K562 (cell line): ENCODE results near the gene TBX6. TPM values are rescaled to one million over a fixed set of nuclear protein-coding genes. Genes with fewer than 3 reads are reported as not detected.
A peak's percentile ranks its signal among the peaks of the same experiment; 100 is the strongest.

Source experiments
- ATAC-seq: fragments of 200-7000 bp; cut with Tn5 transposase; 3 replicates; pipeline ENCODE4 v1.9.1; 2020; ENCODE audit warnings: moderate library complexity
- BruUV-seq: library from RNA; stranded (reverse); fragments of 400-500 nt; replicated peaks from 2 replicates; lab custom pipeline; 2021; lab: Mats Ljungman, UMichigan
- CTCF ChIA-PET: fragments of 300-600 bp; formaldehyde crosslinking; extraction: SDS; loops from one replicate; lab custom pipeline; 2021; ENCODE audit warnings: low intra/inter-chr PET ratio; lab: Yijun Ruan, JAX
- POLR2A ChIA-PET: fragments of 300-600, 350-650 bp; sonication (Branson Sonifier 250); formaldehyde crosslinking; extraction: SDS; loops from one replicate; lab custom pipeline; 2021; ENCODE audit warnings: antibody characterized with exemption, inconsistent platforms; lab: Yijun Ruan, JAX
- DNase-seq, 4 experiments: peaks; one replicate each; pipeline versions ENCODE4 v3.0.0 to v3.0.0-alpha.2; 2011 to 2018; ENCODE audit warnings: low spot score in 3 of 4, mixed read lengths in 3 of 4; ENCODE audit errors: extremely low read depth in 1 of 4
- FAIRE-seq: peaks from 2 replicates; lab custom pipeline; 2011; peaks lifted over from hg19 to GRCh38; lab: Jason Lieb, UNC
- H2AFZ ChIP-seq: 2 replicates; pipeline ENCODE4 v1.6.0; 2011; ENCODE audit warnings: low read depth, low read length, control low read depth, inconsistent platforms
- H3K27ac ChIP-seq: fragments of 200-600 bp; 3 replicates; pipeline ENCODE4 v1.8.0; 2011; ENCODE audit warnings: low read depth, mild to moderate bottlenecking, control low read depth, inconsistent platforms, low read length, moderate library complexity, mixed read lengths; ENCODE audit errors: extremely low read depth
- H3K27me3 ChIP-seq, 2 experiments: fragments of 300-600 bp in 1 of 2; 2 replicates in 1 of 2; 3 replicates in 1 of 2; pipeline versions ENCODE4 v1.6.0 to v1.8.0; 2011; ENCODE audit warnings: inconsistent platforms in 2 of 2, low read length in 2 of 2, mild to moderate bottlenecking in 1 of 2, mixed read lengths in 1 of 2, moderate library complexity in 1 of 2; ENCODE audit not compliant: control insufficient read depth in 2 of 2, insufficient read depth in 2 of 2
- H3K36me3 ChIP-seq: fragments of 300-600 bp; 3 replicates; pipeline ENCODE4 v1.8.0; 2011; ENCODE audit warnings: mild to moderate bottlenecking, low read length, inconsistent platforms; ENCODE audit not compliant: control insufficient read depth, insufficient read depth
- H3K4me1 ChIP-seq, 2 experiments: fragments of 200-600 bp in 1 of 2; replicated peaks in 1 of 2; 2 replicates in 1 of 2; 3 replicates in 1 of 2; pipeline versions ENCODE4 v1.5.1 to v1.8.0; 2011; ENCODE audit warnings: inconsistent platforms in 2 of 2, low read length in 2 of 2, mild to moderate bottlenecking in 1 of 2, mixed read lengths in 1 of 2, moderate library complexity in 1 of 2; ENCODE audit not compliant: control insufficient read depth in 2 of 2, insufficient read depth in 2 of 2
- H3K4me2 ChIP-seq: 2 replicates; pipeline ENCODE4 v1.6.1; 2011; ENCODE audit warnings: low read length, control low read depth, inconsistent platforms, mixed read lengths; ENCODE audit not compliant: insufficient read depth
- H3K4me3 ChIP-seq: fragments of 200-600 bp; sonication (generic), shearing (Covaris generic); 2 replicates; pipeline ENCODE4 v1.5.1; 2016; ENCODE audit warnings: control low read depth, inconsistent platforms
- H3K79me2 ChIP-seq: fragments of 200-600 bp; 3 replicates; pipeline ENCODE4 v1.8.0; 2011; ENCODE audit warnings: low read length, inconsistent platforms; ENCODE audit not compliant: control insufficient read depth, insufficient read depth
- H3K9ac ChIP-seq, 2 experiments: 2 replicates each; pipeline versions ENCODE4 v1.6.0 to v1.6.1; 2011; ENCODE audit warnings: low read depth in 2 of 2, low read length in 2 of 2, control low read depth in 1 of 2, inconsistent platforms in 1 of 2, mild to moderate bottlenecking in 1 of 2, mixed read lengths in 1 of 2; ENCODE audit not compliant: insufficient read depth in 1 of 2
- H3K9me1 ChIP-seq: one replicate; pipeline ENCODE4 v1.6.0; 2011; ENCODE audit warnings: inconsistent platforms, mild to moderate bottlenecking, low read length, moderate library complexity; ENCODE audit not compliant: control insufficient read depth, insufficient read depth
- H3K9me3 ChIP-seq: replicated peaks from 2 replicates; pipeline ENCODE4 v1.5.1; 2011; ENCODE audit warnings: low read depth, low read length, inconsistent platforms; ENCODE audit not compliant: control insufficient read depth, insufficient read depth
- H4K20me1 ChIP-seq: replicated peaks from 2 replicates; pipeline ENCODE4 v1.6.1; 2011; ENCODE audit warnings: low read length, inconsistent platforms, mixed read lengths; ENCODE audit not compliant: control insufficient read depth, insufficient read depth
- BCOR ChIP-seq: fragments of 450-650 bp; IDR thresholded peaks from 2 replicates; pipeline ENCODE4 v1.6.1; 2016
- CBX5 ChIP-seq: IDR thresholded peaks from 2 replicates; pipeline ENCODE4 v1.6.1; 2014; ENCODE audit warnings: low read depth, borderline replicate concordance
- CCNT2 ChIP-seq: IDR thresholded peaks from 2 replicates; pipeline ENCODE4 v1.6.1; 2011; ENCODE audit warnings: borderline replicate concordance, low read depth, mild to moderate bottlenecking, moderate library complexity, mixed read lengths, low read length; ENCODE audit not compliant: insufficient read length; ENCODE audit errors: extremely low read depth
- EGR1 ChIP-seq: fragments of 450-650 bp; conservative IDR thresholded peaks from 2 replicates; pipeline ENCODE4 v1.6.1; 2017; ENCODE audit warnings: mild to moderate bottlenecking
- EWSR1 ChIP-seq: fragments of 450-650 bp; IDR thresholded peaks from 2 replicates; pipeline ENCODE4 v1.6.1; 2018; ENCODE audit warnings: borderline replicate concordance, mild to moderate bottlenecking, low read depth, moderate library complexity; ENCODE audit not compliant: partially characterized antibody
- FOSL1 ChIP-seq: fragments of 200-800 bp; sonication (Bioruptor generic); conservative IDR thresholded peaks from 2 replicates; pipeline ENCODE4 v1.6.1; 2016; ENCODE audit warnings: missing genetic modification characterization, missing compliant biosample characterization
- ILF3 ChIP-seq: fragments of 450-650 bp; IDR thresholded peaks from 2 replicates; pipeline ENCODE4 v1.6.1; 2018; ENCODE audit warnings: antibody characterized with exemption, mild to moderate bottlenecking, moderate library complexity, borderline replicate concordance
- KAT7 ChIP-seq: sonication (generic); formaldehyde crosslinking; IDR thresholded peaks from 2 replicates; pipeline ENCODE4 v1.8.0; 2022; ENCODE audit warnings: missing genetic modification reagents, mild to moderate bottlenecking, borderline replicate concordance
- KDM5B ChIP-seq: fragments of 200-600 bp; sonication (generic); IDR thresholded peaks from 2 replicates; pipeline ENCODE4 v1.6.1; 2012; ENCODE audit warnings: low read depth, mild to moderate bottlenecking, moderate library complexity, low read length, control low read depth, inconsistent platforms; ENCODE audit not compliant: insufficient replicate concordance
- MNT ChIP-seq, 2 experiments: fragments of 450-650 bp; conservative IDR thresholded peaks; 2 replicates each; pipeline ENCODE4 v1.6.1; 2017; ENCODE audit warnings: mild to moderate bottlenecking in 2 of 2, moderate library complexity in 2 of 2
- PCBP2 ChIP-seq: fragments of 200-400 bp; formaldehyde crosslinking; IDR thresholded peaks from 2 replicates; pipeline ENCODE4 v1.6.1; 2018; ENCODE audit warnings: low read length, low read depth, mild to moderate bottlenecking, moderate library complexity; ENCODE audit not compliant: poor library complexity, severe bottlenecking
- PHF8 ChIP-seq: fragments of 200-600 bp; sonication (generic); IDR thresholded peaks from 2 replicates; pipeline ENCODE4 v1.6.1; 2012; ENCODE audit warnings: mixed run types, mild to moderate bottlenecking, inconsistent platforms, low read length, moderate library complexity, borderline replicate concordance
- POLR3G ChIP-seq: IDR thresholded peaks from 2 replicates; pipeline ENCODE4 v1.6.1; 2011; ENCODE audit not compliant: insufficient read length, insufficient replicate concordance; ENCODE audit errors: extremely low read depth
- TRIM24 ChIP-seq, 2 experiments: fragments of 450-650 bp; IDR thresholded peaks; 2 replicates each; pipeline ENCODE4 v1.6.1; 2016
- XRCC5 ChIP-seq: fragments of 200-400 bp; formaldehyde crosslinking; IDR thresholded peaks from 2 replicates; pipeline ENCODE4 v1.6.1; 2017; ENCODE audit warnings: low read depth, mild to moderate bottlenecking, low read length
- ZFX ChIP-seq: sonication (generic); formaldehyde crosslinking; IDR thresholded peaks from 2 replicates; pipeline ENCODE4 v1.8.0; 2022; ENCODE audit warnings: mild to moderate bottlenecking, missing genetic modification reagents, moderate library complexity
- ZNF24 ChIP-seq: fragments of 450-650 bp; IDR thresholded peaks from 2 replicates; pipeline ENCODE4 v1.6.1; 2016
- ZNF41 ChIP-seq: fragments of 250-450 bp; sonication (Bioruptor Pico); conservative IDR thresholded peaks from 2 replicates; pipeline ENCODE4 v1.4.0; 2020; ENCODE audit warnings: mild to moderate bottlenecking
- ZNF431 ChIP-seq: sonication (generic); formaldehyde crosslinking; IDR thresholded peaks from 2 replicates; pipeline ENCODE4 v1.8.0; 2022; ENCODE audit warnings: mild to moderate bottlenecking, missing genetic modification reagents
- ZNF75A ChIP-seq: fragments of 450-650 bp; formaldehyde crosslinking; IDR thresholded peaks from 2 replicates; pipeline ENCODE4 v1.4.0; 2020; ENCODE audit warnings: mild to moderate bottlenecking
- WGBS: fragments of 100-300 bp; shearing (Covaris generic); methylation state at CpG from one replicate; pipeline ENCODE4 v1.1.6; 2016; ENCODE audit warnings: low coverage, mixed read lengths; ENCODE audit not compliant: insufficient coverage; ENCODE audit errors: missing lambda C conversion rate; 5-methylcytosine and 5-hydroxymethylcytosine counted together
- in situ Hi-C: fragments of 300-500 bp; cut with MboI; formaldehyde crosslinking; loops from 4 replicates; pipeline ENCODE4 v1.15.0; 2018; ENCODE audit warnings: inconsistent platforms, mixed read lengths
- intact Hi-C: fragments of 100-400 bp; cut with micrococcal nuclease; formaldehyde crosslinking; loops from 2 replicates; pipeline ENCODE4 v1.14.2; 2022
- polyA plus RNA-seq, 8 experiments: library from polyadenylated mRNA; depleted of rRNA in 4 of 8; stranded (reverse) in 5 of 8; unstranded in 3 of 8; fragments of >200 nt; fragmentation: Nextera tagmentation in 2 of 8; fragmentation: Illumina TruSeq in 1 of 8; extraction: Ambion mirVana in 2 of 8; extraction: Trizol in 1 of 8; gene quantifications; 2 replicates each; pipeline versions ENCODE4 v1.2.1 to v1.2.3, GENCODE V29; 2011 to 2014; ENCODE audit warnings: inconsistent platforms in 1 of 8, missing spikeins in 1 of 8
- total RNA-seq, 7 experiments: library from RNA; depleted of rRNA in 6 of 7; stranded (reverse); fragments of >200 nt in 6 of 7; fragmentation: Illumina TruSeq in 2 of 7; extraction: Trizol in 2 of 7; gene quantifications; 2 replicates each; pipeline versions ENCODE4 v1.2.1 to v1.2.3, GENCODE V29; 2011 to 2021; ENCODE audit warnings: low replicate concordance in 1 of 7
- TF ChIP-seq, protein P1 (sequence below): sonication (generic); formaldehyde crosslinking; IDR thresholded peaks from 2 replicates; pipeline ENCODE4 v1.8.0; 2023; ENCODE audit warnings: mild to moderate bottlenecking, missing genetic modification reagents

TBX6 gene
- total and polyA plus RNA-seq, 9 of the 15 experiments (the other 6 are each of a cell fraction or from before 2014, with no cell fraction given) = 0.07 to 0.58 (median 0.11) TPM; not detected in 2

- Histone ChIP-seq H4K20me1 (peaks cover 23% of the 10 kb centered on the region), H3K9me1 (peaks cover 1% of the 10 kb centered on the region), H3K27ac (peak overlapping the region; percentile 99), H3K79me2 (peaks cover 51% of the 10 kb centered on the region), H3K9me3 (no peaks in the 10 kb centered on the region), H3K4me3 (peak overlapping the region; percentile 88), H3K36me3 (peaks cover 23% of the 10 kb centered on the region), H2AFZ (0 out of 2 replicates have a peak overlapping the region, but pooled peaks have one; percentile 76), H3K4me2 (peak overlapping the region; percentile 92), H3K4me1 (peaks cover 28 to 47% of the 10 kb centered on the region in 2 experiments), H3K9ac (peak overlapping the region; percentile 93 to 100; a peak in 3 of 4 replicates), H3K27me3 (no peaks in the 10 kb centered on the region)
- POLR2A ChIA-PET = interaction anchor here (0.6 to 0.7 kb wide), 2 partner anchors 11 to 523 kb away, joined by 3 read pairs; no protein-coding TSS in a partner anchor
- WGBS = 79% methylated on average over 11 of the region's 12 CpGs
- intact Hi-C loops = loop anchor here (10.0 kb wide), 2 partner anchors 311 to 591 kb away; partner anchors contain the start of genes FBRS, MYL11, PRR14 and TBC1D10B
- DNase-seq (no peak), FAIRE-seq (no peak), ATAC-seq (no peak)
- CTCF ChIA-PET = no interaction called here
- no TSS peak for BruUV-seq
- in situ Hi-C loops = no loop called here
- TF ChIP-seq ZNF41 (CRISPR knock-in tag) (no peak), PCBP2 (no peak), BCOR (peak; percentile 34; the same call in 1 of the 2 replicates), PHF8 (no peak), KDM5B (peak; percentile 3), ILF3 (no peak), TRIM24 (IDR thresholded peaks at IDR 0.05) (no peak), KAT7 (CRISPR knock-in tag) (no peak), FOSL1 (tag) (no peak), CBX5 (no peak), POLR3G (no peak), ZNF24 (peak; percentile 90), CCNT2 (no peak), ZFX (CRISPR knock-in tag) (no peak), ZNF431 (CRISPR knock-in tag) (no peak), XRCC5 (no peak), MNT (conservative IDR thresholded peaks at IDR 0.05) (no peak), EGR1 (no peak), EWSR1 (no peak), ZNF75A (CRISPR knock-in tag) (no peak)
- TF ChIP-seq, protein P1, sequence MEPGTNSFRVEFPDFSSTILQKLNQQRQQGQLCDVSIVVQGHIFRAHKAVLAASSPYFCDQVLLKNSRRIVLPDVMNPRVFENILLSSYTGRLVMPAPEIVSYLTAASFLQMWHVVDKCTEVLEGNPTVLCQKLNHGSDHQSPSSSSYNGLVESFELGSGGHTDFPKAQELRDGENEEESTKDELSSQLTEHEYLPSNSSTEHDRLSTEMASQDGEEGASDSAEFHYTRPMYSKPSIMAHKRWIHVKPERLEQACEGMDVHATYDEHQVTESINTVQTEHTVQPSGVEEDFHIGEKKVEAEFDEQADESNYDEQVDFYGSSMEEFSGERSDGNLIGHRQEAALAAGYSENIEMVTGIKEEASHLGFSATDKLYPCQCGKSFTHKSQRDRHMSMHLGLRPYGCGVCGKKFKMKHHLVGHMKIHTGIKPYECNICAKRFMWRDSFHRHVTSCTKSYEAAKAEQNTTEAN = no peak
Measured at GRCh38 chr16:30063278-30063892, 28.3 kb downstream of the TBX6 start.
